Upper lobe of left lung (tissue), 6 donors: Measurements from ENCODE around the gene ANGPTL1. TPM values are rescaled to one million over a fixed set of nuclear protein-coding genes. Genes with fewer than 3 reads are reported as not detected.

Experiments
- ATAC-seq, 2 donors: fragments of 200-7000 bp; cut with Tn5 transposase; one replicate each; pipeline ENCODE4 v1.9.1; 2022; ENCODE audit warnings: mild to moderate bottlenecking in 2 of 2, moderate library complexity in 2 of 2; ENCODE audit not compliant: low FRiP score in 2 of 2
- DNase-seq, 2 donors: peaks; one replicate each; pipeline ENCODE4 v3.0.0-alpha.2; 2019 to 2020
- H3K27ac ChIP-seq, 4 donors: fragments of 200-600 bp; sonication (generic); one replicate each; pipeline ENCODE4 v1.5.1; 2016 to 2019
- H3K27me3 ChIP-seq, 4 donors: fragments of 200-600 bp; sonication (generic); one replicate each; pipeline ENCODE4 v1.5.1; 2017 to 2019
- H3K36me3 ChIP-seq, 4 donors: fragments of 200-600 bp; sonication (generic); one replicate each; pipeline ENCODE4 v1.5.1; 2016 to 2019
- H3K4me1 ChIP-seq, 4 donors: fragments of 200-600 bp; sonication (generic); one replicate each; pipeline ENCODE4 v1.5.1; 2018 to 2019
- H3K4me3 ChIP-seq, 4 donors: fragments of 200-600 bp; sonication (generic); one replicate each; pipeline ENCODE4 v1.5.1; 2017 to 2019; ENCODE audit warnings: mild to moderate bottlenecking in 2 of 4, moderate library complexity in 1 of 4
- H3K9me3 ChIP-seq, 4 donors: fragments of 200-600 bp; sonication (generic); one replicate each; pipeline ENCODE4 v1.5.1; 2018 to 2019
- CTCF ChIP-seq, 6 experiments: fragments of 450-650 bp in 4 of 6; fragments of 200-600 bp in 2 of 6; sonication (generic) in 2 of 6; IDR thresholded peaks; one replicate each; pipeline ENCODE4 v1.5.1; 2016 to 2019; ENCODE audit warnings: antibody characterized with exemption in 6 of 6
- EP300 ChIP-seq, 4 donors: sonication (generic); formaldehyde crosslinking; IDR thresholded peaks; one replicate each; pipeline ENCODE4 v1.5.1; 2017; ENCODE audit warnings: antibody characterized with exemption in 4 of 4, control low read depth in 2 of 4
- POLR2A ChIP-seq, 4 donors: fragments of 450-650 bp; IDR thresholded peaks; one replicate each; pipeline ENCODE4 v1.5.1; 2016 to 2017; ENCODE audit warnings: antibody characterized with exemption in 4 of 4, mild to moderate bottlenecking in 2 of 4
- POLR2AphosphoS5 ChIP-seq, 2 donors: sonication (generic); formaldehyde crosslinking; IDR thresholded peaks; one replicate each; pipeline ENCODE4 v1.5.1; 2017; ENCODE audit warnings: antibody characterized with exemption in 2 of 2
- WGBS, 2 donors: methylation state at CpG; one replicate each; pipeline ENCODE4 v1.1.5; 2017 to 2018; 5-methylcytosine and 5-hydroxymethylcytosine counted together
- total RNA-seq, 6 donors: library from RNA; depleted of rRNA in 4 of 6; stranded (reverse); fragments of >200 nt in 4 of 6; gene quantifications; one replicate each; pipeline versions ENCODE4 v1.1.0 to v1.2.1, GENCODE V29; 2016 to 2021
- donor health status: DM: no; HTN: no; CAD: no; lungs with moderate emphysema.
- donor health status: DM: no; HTN: yes; CAD: no; lungs with severe emphysema.

Gene ANGPTL1
- total RNA-seq, 6 donors from 2014 or later: 4.9 to 22.8 (median 15.8) TPM

- no peak overlapping the region for H3K27ac ChIP-seq
- no peaks in the 10 kb centered on the region for H3K9me3 ChIP-seq
- TF ChIP-seq POLR2AphosphoS5 (IDR thresholded peaks at IDR 0.05) (no peak), POLR2A (IDR thresholded peaks at IDR 0.05) (no peak), CTCF (IDR thresholded peaks at IDR 0.05) (no peak), EP300 (IDR thresholded peaks at IDR 0.05) (no peak)
- H3K27me3 ChIP-seq: no peaks in the 10 kb centered on the region
- DNase-seq (no peak), ATAC-seq (peak in 1 of 2 donors; percentile 36)
- no peaks in the 10 kb centered on the region for H3K36me3 ChIP-seq
- WGBS, 2 donors: 96% methylated on average over 2 of the region's 2 CpGs
- no peak overlapping the region for H3K4me3 ChIP-seq
- no peaks in the 10 kb centered on the region for H3K4me1 ChIP-seq
Observed at GRCh38 chr1:178818416-178818815, 52.5 kb downstream of the ANGPTL1 start.

GRCh38 chr1:178810585-178810984 lies 60.3 kb downstream of the ANGPTL1 start:
- Histone ChIP-seq H3K9me3 (no peaks in the 10 kb centered on the region), H3K27ac (no peak overlapping the region), H3K36me3 (no peaks in the 10 kb centered on the region), H3K4me1 (no peaks in the 10 kb centered on the region), H3K27me3 (no peaks in the 10 kb centered on the region), H3K4me3 (no peak overlapping the region)
- no peak for DNase-seq
- no peak for ATAC-seq
- TF ChIP-seq EP300 (IDR thresholded peaks at IDR 0.05) (no peak), POLR2AphosphoS5 (IDR thresholded peaks at IDR 0.05) (no peak), CTCF (IDR thresholded peaks at IDR 0.05) (no peak), POLR2A (IDR thresholded peaks at IDR 0.05) (no peak)

GRCh38 chr1:178808529-178808928 lies 62.3 kb downstream of the ANGPTL1 start:
- WGBS, 2 donors: 92 to 95% methylated on average over 3 of the region's 3 CpGs
- ATAC-seq (no peak), DNase-seq (no peak)

GRCh38 chr1:178806665-178807300 lies 64.1 kb downstream of the ANGPTL1 start:
- H3K27ac ChIP-seq: no peak overlapping the region
- H3K36me3 ChIP-seq: no peaks in the 10 kb centered on the region
- H3K4me3 ChIP-seq: no peak overlapping the region
- TF ChIP-seq EP300 (IDR thresholded peaks at IDR 0.05) (no peak), POLR2A (IDR thresholded peaks at IDR 0.05) (no peak), POLR2AphosphoS5 (IDR thresholded peaks at IDR 0.05) (no peak), CTCF (IDR thresholded peaks at IDR 0.05) (no peak)
- DNase-seq (no peak), ATAC-seq (no peak)
- no peaks in the 10 kb centered on the region for H3K9me3 ChIP-seq
- H3K27me3 ChIP-seq: no peaks in the 10 kb centered on the region
- WGBS, 2 donors: 91 to 95% methylated on average over 9 of the region's 9 CpGs
- H3K4me1 ChIP-seq: no peaks in the 10 kb centered on the region

More at GRCh38 chr1:178808529-178808928, 62.3 kb downstream of the ANGPTL1 start:
- Histone ChIP-seq H3K27me3 (no peaks in the 10 kb centered on the region), H3K4me1 (no peaks in the 10 kb centered on the region), H3K36me3 (no peaks in the 10 kb centered on the region), H3K27ac (no peak overlapping the region), H3K9me3 (no peaks in the 10 kb centered on the region), H3K4me3 (no peak overlapping the region)
- TF ChIP-seq POLR2A (IDR thresholded peaks at IDR 0.05) (no peak), EP300 (IDR thresholded peaks at IDR 0.05) (no peak), POLR2AphosphoS5 (IDR thresholded peaks at IDR 0.05) (no peak), CTCF (IDR thresholded peaks at IDR 0.05) (no peak)

GRCh38 chr1:178802873-178803272 lies 68.0 kb downstream of the ANGPTL1 start:
- H3K36me3 ChIP-seq: no peaks in the 10 kb centered on the region
- H3K4me1 ChIP-seq: no peaks in the 10 kb centered on the region
- no peak overlapping the region for H3K27ac ChIP-seq
- no peaks in the 10 kb centered on the region for H3K9me3 ChIP-seq
- no peaks in the 10 kb centered on the region for H3K27me3 ChIP-seq
- DNase-seq (no peak), ATAC-seq (no peak)
- H3K4me3 ChIP-seq: no peak overlapping the region
- TF ChIP-seq POLR2AphosphoS5 (IDR thresholded peaks at IDR 0.05) (no peak), EP300 (IDR thresholded peaks at IDR 0.05) (no peak), POLR2A (IDR thresholded peaks at IDR 0.05) (no peak), CTCF (IDR thresholded peaks at IDR 0.05) (no peak)
- 80 to 85% methylated on average over 3 of the region's 3 CpGs for WGBS, 2 donors
